IMR-90 (cell line): Measurements from ENCODE around the gene PPP1R3E. TPM values are rescaled to one million over a fixed set of nuclear protein-coding genes. Genes with fewer than 3 reads are reported as not detected.

Source experiments
- ATAC-seq: fragments of 200-7000 bp; cut with Tn5 transposase; 2 replicates; pipeline ENCODE4 v1.9.1; 2020; ENCODE audit warnings: low read depth, mild to moderate bottlenecking, moderate library complexity
- BruUV-seq: library from RNA; stranded (reverse); fragments of 400-500 nt; replicated peaks from 2 replicates; lab custom pipeline; 2021; lab: Mats Ljungman, UMichigan
- CTCF ChIA-PET: fragments of 300-600 bp; formaldehyde crosslinking; extraction: SDS; loops from one replicate; lab custom pipeline; 2021; ENCODE audit warnings: antibody characterized with exemption; lab: Yijun Ruan, JAX
- POLR2A ChIA-PET: fragments of 300-600 bp; sonication (Branson Sonifier 250); formaldehyde crosslinking; loops from one replicate; lab custom pipeline; 2022; ENCODE audit warnings: antibody characterized with exemption; ENCODE audit not compliant: unreplicated experiment; lab: Charles Lee
- DNase-seq: peaks from one replicate; pipeline ENCODE4 v3.0.0; 2013
- H2AFZ ChIP-seq: replicated peaks from 2 replicates; pipeline ENCODE3; 2013; ENCODE audit warnings: low read length, mild to moderate bottlenecking; ENCODE audit not compliant: poor library complexity
- H2AK5ac ChIP-seq: 2 replicates; pipeline ENCODE4 v1.6.1; 2013; ENCODE audit warnings: low read depth, low read length, inconsistent platforms
- H2AK9ac ChIP-seq: replicated peaks from 2 replicates; pipeline ENCODE3; 2013; ENCODE audit warnings: mild to moderate bottlenecking, low read depth, low read length, moderate library complexity; ENCODE audit not compliant: poor library complexity
- H2BK120ac ChIP-seq: 2 replicates; pipeline ENCODE4 v1.6.1; 2013; ENCODE audit warnings: low read depth, low read length, inconsistent platforms
- H2BK15ac ChIP-seq: 3 replicates; pipeline ENCODE4 v1.6.1; 2013; ENCODE audit warnings: low read depth, low read length, inconsistent platforms
- H2BK20ac ChIP-seq: 2 replicates; pipeline ENCODE4 v1.6.1; 2013; ENCODE audit warnings: low read depth, mild to moderate bottlenecking, inconsistent platforms, low read length, moderate library complexity
- H2BK5ac ChIP-seq: 2 replicates; pipeline ENCODE4 v1.6.1; 2013; ENCODE audit warnings: mild to moderate bottlenecking, low read depth, low read length, inconsistent platforms; ENCODE audit not compliant: poor library complexity, severe bottlenecking
- H3K14ac ChIP-seq: replicated peaks from 2 replicates; pipeline ENCODE4 v1.6.1; 2013; ENCODE audit warnings: low read depth, low read length, inconsistent platforms
- H3K18ac ChIP-seq: 2 replicates; pipeline ENCODE4 v1.6.1; 2013; ENCODE audit warnings: low read depth, low read length, control low read depth
- H3K23ac ChIP-seq: 2 replicates; pipeline ENCODE4 v1.6.1; 2013; ENCODE audit warnings: low read depth, low read length, inconsistent platforms
- H3K27ac ChIP-seq: 2 replicates; pipeline ENCODE4 v1.5.1; 2013; ENCODE audit warnings: mild to moderate bottlenecking, control low read depth, low read length; ENCODE audit not compliant: insufficient read depth
- H3K27me3 ChIP-seq: 2 replicates; pipeline ENCODE4 v1.6.1; 2013; ENCODE audit warnings: low read length; ENCODE audit not compliant: control insufficient read depth, insufficient read depth
- H3K36me3 ChIP-seq: 2 replicates; pipeline ENCODE4 v1.6.1; 2013; ENCODE audit warnings: low read length, mixed read lengths; ENCODE audit not compliant: control insufficient read depth, insufficient read depth
- H3K4ac ChIP-seq: 2 replicates; pipeline ENCODE4 v1.6.1; 2013; ENCODE audit warnings: low read depth, low read length, inconsistent platforms
- H3K4me1 ChIP-seq: 2 replicates; pipeline ENCODE4 v1.6.1; 2013; ENCODE audit warnings: low read length, mixed read lengths; ENCODE audit not compliant: control insufficient read depth, insufficient read depth
- H3K4me2 ChIP-seq: 2 replicates; pipeline ENCODE4 v1.6.1; 2013; ENCODE audit warnings: low read depth, mild to moderate bottlenecking, control low read depth, low read length, moderate library complexity
- H3K4me3 ChIP-seq: 2 replicates; pipeline ENCODE4 v1.5.1; 2013; ENCODE audit warnings: low read depth, mild to moderate bottlenecking, control low read depth, low read length, moderate library complexity; ENCODE audit not compliant: insufficient read depth
- H3K56ac ChIP-seq: 2 replicates; pipeline ENCODE4 v1.6.1; 2013; ENCODE audit warnings: low read length, inconsistent platforms; ENCODE audit not compliant: insufficient read depth; ENCODE audit errors: extremely low read depth
- H3K79me1 ChIP-seq, 2 experiments: 2 replicates each; pipeline ENCODE4 v1.6.1; 2013; ENCODE audit warnings: low read length in 2 of 2, inconsistent platforms in 1 of 2, low read depth in 1 of 2
- H3K9ac ChIP-seq: 2 replicates; pipeline ENCODE4 v1.6.1; 2013; ENCODE audit warnings: low read depth, low read length, control low read depth
- H3K9me1 ChIP-seq: 2 replicates; pipeline ENCODE4 v1.6.1; 2013; ENCODE audit warnings: low read length, inconsistent platforms; ENCODE audit not compliant: insufficient read depth
- H3K9me3 ChIP-seq: 2 replicates; pipeline ENCODE4 v1.6.1; 2013; ENCODE audit warnings: low read length; ENCODE audit not compliant: control insufficient read depth, insufficient read depth
- H4K20me1 ChIP-seq: 2 replicates; pipeline ENCODE4 v1.6.1; 2013; ENCODE audit warnings: low read length, inconsistent platforms; ENCODE audit not compliant: insufficient read depth
- H4K5ac ChIP-seq: 2 replicates; pipeline ENCODE4 v1.6.1; 2013; ENCODE audit warnings: mild to moderate bottlenecking, low read depth, low read length, control low read depth
- H4K8ac ChIP-seq, 2 experiments: 2 replicates each; pipeline ENCODE4 v1.6.1; 2013; ENCODE audit warnings: low read depth in 2 of 2, low read length in 2 of 2, control low read depth in 1 of 2, inconsistent platforms in 1 of 2
- H4K91ac ChIP-seq: 2 replicates; pipeline ENCODE4 v1.6.1; 2013; ENCODE audit warnings: low read depth, low read length, inconsistent platforms; ENCODE audit not compliant: insufficient read depth
- CTCF ChIP-seq: conservative IDR thresholded peaks from 2 replicates; pipeline ENCODE4 v1.5.1; 2012; ENCODE audit warnings: mild to moderate bottlenecking, low read depth, low read length, improper control_type of control experiment
- MAZ ChIP-seq: IDR thresholded peaks from 2 replicates; pipeline ENCODE4 v1.6.1; 2012; ENCODE audit warnings: low read depth, mild to moderate bottlenecking, low read length, improper control_type of control experiment, moderate library complexity, borderline replicate concordance
- RAD21 ChIP-seq: IDR thresholded peaks from 2 replicates; pipeline ENCODE4 v1.6.1; 2012; ENCODE audit warnings: low read length, improper control_type of control experiment
- RCOR1 ChIP-seq: IDR thresholded peaks from 2 replicates; pipeline ENCODE4 v1.6.1; 2012; ENCODE audit warnings: mild to moderate bottlenecking, low read length, improper control_type of control experiment; ENCODE audit not compliant: insufficient replicate concordance
- SMC3 ChIP-seq: fragments of 150-350 bp; IDR thresholded peaks from 2 replicates; pipeline ENCODE4 v1.6.1; 2016; ENCODE audit warnings: low read depth, mild to moderate bottlenecking, antibody characterized with exemption, low read length, moderate library complexity
- WGBS, 2 experiments: methylation state at CpG; one replicate each; pipeline versions ENCODE4 v1.1.5 to v1.1.7; 2013; ENCODE audit warnings: missing lambda C conversion rate in 2 of 2; ENCODE audit not compliant: insufficient read length in 1 of 2; ENCODE audit errors: extremely low coverage in 2 of 2; 5-methylcytosine and 5-hydroxymethylcytosine counted together
- dilution Hi-C: fragments of 300-500 bp; cut with HindIII; formaldehyde crosslinking; loops from one replicate; pipeline ENCODE4 v1.14.3; 2018; ENCODE audit warnings: low sequenced_read_pairs; ENCODE audit not compliant: unreplicated experiment
- in situ Hi-C: fragments of 300-500 bp; cut with MboI; formaldehyde crosslinking; loops from 3 replicates; pipeline ENCODE4 v1.14.3; 2019; ENCODE audit warnings: low sequenced_read_pairs, inconsistent platforms, mixed read lengths
- intact Hi-C: fragments of 100-400 bp; cut with micrococcal nuclease; formaldehyde crosslinking; loops from 2 replicates; pipeline ENCODE4 v1.10.0; 2022
- polyA plus RNA-seq, 3 experiments: library from polyadenylated mRNA; depleted of rRNA; stranded (reverse); fragments of >200 nt; gene quantifications; 2 replicates each; pipeline ENCODE4 v1.2.3, GENCODE V29; 2012; ENCODE audit warnings: low replicate concordance in 1 of 3
- total RNA-seq: library from RNA; depleted of rRNA; stranded (reverse); fragments of >200 nt; gene quantifications from 2 replicates; pipeline ENCODE4 v1.2.3, GENCODE V29; 2012

PPP1R3E gene
- total and polyA plus RNA-seq, 2 of the 4 experiments (the other 2 are of a cell fraction) = 1.3 to 3.5 TPM

GRCh38 chr14:23294734-23295561, 7.7 kb downstream of the PPP1R3E start:
- Histone ChIP-seq H3K23ac (no peak overlapping the region), H3K9me3 (no peaks in the 10 kb centered on the region), H3K4ac (no peak overlapping the region), H3K27me3 (peaks cover 3% of the 10 kb centered on the region; the same call in 1 of the 2 replicates), H3K56ac (no peak overlapping the region), H3K27ac (no peak overlapping the region), H2AFZ (peak overlapping the region; percentile 80), H2AK9ac (peak overlapping the region; percentile 15), H3K9me1 (no peaks in the 10 kb centered on the region), H3K4me2 (peak overlapping the region; percentile 60; the same call in 1 of the 2 replicates), H2BK15ac (no peak overlapping the region), H2AK5ac (no peak overlapping the region), H3K4me1 (peaks cover 2% of the 10 kb centered on the region), H3K79me1 (peaks cover 0 to 1% of the 10 kb centered on the region in 2 experiments; a peak in 3 of 4 replicates), H4K5ac (peak overlapping the region; percentile 92; the same call in 1 of the 2 replicates), H3K36me3 (no peaks in the 10 kb centered on the region), H3K9ac (no peak overlapping the region), H3K14ac (no peak overlapping the region), H4K8ac (peak overlapping the region in 1 of 2 experiments; percentile 61; a peak in 1 of 4 replicates), H2BK120ac (no peak overlapping the region), H3K4me3 (no peak overlapping the region), H4K91ac (no peak overlapping the region), H2BK20ac (no peak overlapping the region), H4K20me1 (no peaks in the 10 kb centered on the region), H2BK5ac (no peak overlapping the region), H3K18ac (no peak overlapping the region)
- 75% methylated on average over 2 of the region's 24 CpGs; no CpG with 5 or more reads in 1 of the 2 experiments for WGBS, 2 experiments
- peak; percentile 51 for DNase-seq
- POLR2A ChIA-PET = no interaction called here
- CTCF ChIA-PET = interaction anchor here (0.7 kb wide), 3 partner anchors 180 to 1135 kb away, joined by 3 read pairs; partner anchors contain the start of gene KHNYN
- peak; percentile 79 for ATAC-seq
- in situ Hi-C loops = no loop called here
- dilution Hi-C loops = no loop called here
- TF ChIP-seq RCOR1 = no peak
- peak; percentile 45 for TF ChIP-seq RAD21
- no peak for TF ChIP-seq MAZ
- TF ChIP-seq CTCF = peak; percentile 87
- TF ChIP-seq SMC3 = peak; percentile 59
- intact Hi-C loops = loop anchor here (1.0 to 5.0 kb wide), 2 partner anchors 30 to 108 kb away; no protein-coding TSS in a partner anchor
- BruUV-seq = no TSS peak
